Measurements from ENCODE around the gene SFRP5.

The SFRP5 gene

GRCh38 chr10:97763947-97764346 is 7.9 kb downstream of the SFRP5 start:
- DNase-seq: no peak

GRCh38 chr10:97763411-97763810 is 8.4 kb downstream of the SFRP5 start:
- DNase-seq: no peak

- peak; percentile 36 for DNase-seq
These were observed 9.0 kb downstream of the SFRP5 start for GRCh38 chr10:97762816-97763215.

- no peak for DNase-seq
These were observed 9.7 kb downstream of the SFRP5 start for GRCh38 chr10:97762056-97762455.

GRCh38 chr10:97761331-97761865 is 10.4 kb downstream of the SFRP5 start:
- DNase-seq: no peak

GRCh38 chr10:97760461-97761257 is 11.1 kb downstream of the SFRP5 start:
- no peak for DNase-seq

- DNase-seq: no peak
These were observed 11.9 kb downstream of the SFRP5 start for GRCh38 chr10:97759946-97760345.

GRCh38 chr10:97759158-97759887 is 12.5 kb downstream of the SFRP5 start:
- DNase-seq: peak; percentile 42

- DNase-seq: no peak
These were observed 14.3 kb downstream of the SFRP5 start for GRCh38 chr10:97757471-97757870.

- no peak for DNase-seq
These were observed 16.1 kb downstream of the SFRP5 start for GRCh38 chr10:97755718-97756117.

- DNase-seq: no peak
These were observed 17.1 kb downstream of the SFRP5 start for GRCh38 chr10:97754726-97755125.

- DNase-seq: no peak
These were observed 18.8 kb downstream of the SFRP5 start for GRCh38 chr10:97752956-97753355.

GRCh38 chr10:97748116-97748515 is 23.7 kb downstream of the SFRP5 start:
- no peak for DNase-seq

GRCh38 chr10:97747573-97747972 is 24.2 kb downstream of the SFRP5 start:
- DNase-seq: no peak

GRCh38 chr10:97744405-97745035 is 27.3 kb downstream of the SFRP5 start:
- no peak for DNase-seq

GRCh38 chr10:97743169-97743943 is 28.4 kb downstream of the SFRP5 start:
- DNase-seq: no peak

- no peak for DNase-seq
These were observed 31.2 kb downstream of the SFRP5 start for GRCh38 chr10:97740613-97741012.

GRCh38 chr10:97738616-97739015 is 33.2 kb downstream of the SFRP5 start:
- DNase-seq: no peak

- no peak for DNase-seq
These were observed 34.0 kb downstream of the SFRP5 start for GRCh38 chr10:97737770-97738265.

- peak; percentile 83 for DNase-seq
These were observed 34.7 kb downstream of the SFRP5 start, which contains the start of gene ZFYVE27 for GRCh38 chr10:97736902-97737769. Gene ZFYVE27 (plus strand): TSS chr10:97737128. CDS start chr10:97738478, 1,350 bp downstream.

- DNase-seq: no peak
These were observed 35.3 kb downstream of the SFRP5 start for GRCh38 chr10:97736403-97736901.
